PC-9 (cell line): Measurements from ENCODE around the gene DGCR2. TPM values are rescaled to one million over a fixed set of nuclear protein-coding genes. Genes with fewer than 3 reads are reported as not detected.

Experiments used
- BruUV-seq: library from RNA; stranded (reverse); fragments of 400-500 nt; replicated peaks from 2 replicates; lab custom pipeline; 2021; lab: Mats Ljungman, UMichigan
- CTCF ChIA-PET: fragments of 300-600 bp; sonication (Branson Sonifier 250); formaldehyde crosslinking; loops from one replicate; lab custom pipeline; 2022; ENCODE audit warnings: antibody characterized with exemption; lab: Charles Lee
- POLR2A ChIA-PET: fragments of 300-600 bp; sonication (Branson Sonifier 250); formaldehyde crosslinking; loops from one replicate; lab custom pipeline; 2022; ENCODE audit warnings: antibody characterized with exemption; ENCODE audit not compliant: unreplicated experiment; lab: Charles Lee
- DNase-seq, 2 experiments: peaks; one replicate each; pipeline versions ENCODE4 v3.0.0 to v3.0.0-alpha.2; 2015 to 2022; ENCODE audit warnings: mixed read lengths in 1 of 2
- H2AFZ ChIP-seq: fragments of 200-600 bp; sonication (generic); 2 replicates; pipeline ENCODE4 v1.8.1; 2017; ENCODE audit warnings: antibody characterized with exemption
- H3F3A ChIP-seq: fragments of 200-600 bp; sonication (generic); 2 replicates; pipeline ENCODE4 v1.8.1; 2017; ENCODE audit warnings: antibody characterized with exemption, mild to moderate bottlenecking, low read depth; ENCODE audit not compliant: insufficient read depth
- H3K27ac ChIP-seq: fragments of 200-600 bp; sonication (generic); 2 replicates; pipeline ENCODE4 v1.6.1; 2016; ENCODE audit warnings: mixed run types
- H3K27me3 ChIP-seq: fragments of 200-600 bp; sonication (generic); 2 replicates; pipeline ENCODE4 v1.6.1; 2016; ENCODE audit warnings: low read depth, mixed run types; ENCODE audit not compliant: insufficient read depth
- H3K36me3 ChIP-seq: fragments of 200-600 bp; sonication (generic); 2 replicates; pipeline ENCODE4 v1.6.1; 2016; ENCODE audit warnings: low read depth, mixed run types
- H3K4me1 ChIP-seq: fragments of 200-600 bp; sonication (generic); replicated peaks from 2 replicates; pipeline ENCODE4 v1.6.1; 2016; ENCODE audit warnings: mixed run types; ENCODE audit not compliant: insufficient read depth
- H3K4me2 ChIP-seq: fragments of 200-600 bp; sonication (generic); 2 replicates; pipeline ENCODE4 v1.6.1; 2017; ENCODE audit warnings: mixed run types
- H3K4me3 ChIP-seq: fragments of 200-600 bp; sonication (generic); 2 replicates; pipeline ENCODE4 v1.6.1; 2016; ENCODE audit warnings: mixed run types
- H3K79me2 ChIP-seq: fragments of 200-600 bp; sonication (generic); 2 replicates; pipeline ENCODE4 v1.6.1; 2017; ENCODE audit warnings: low read depth, mixed run types
- H3K9me2 ChIP-seq: fragments of 200-600 bp; sonication (generic); 2 replicates; pipeline ENCODE4 v1.8.1; 2017; ENCODE audit warnings: mild to moderate bottlenecking; ENCODE audit not compliant: insufficient read depth
- H3K9me3 ChIP-seq: fragments of 200-600 bp; sonication (generic); 2 replicates; pipeline ENCODE4 v1.8.1; 2016; ENCODE audit warnings: low read depth; ENCODE audit not compliant: insufficient read depth
- H4K20me1 ChIP-seq: fragments of 200-600 bp; sonication (generic); 2 replicates; pipeline ENCODE4 v1.8.1; 2017; ENCODE audit not compliant: insufficient read depth
- CTCF ChIP-seq: fragments of 200-600 bp; sonication (generic); conservative IDR thresholded peaks from 2 replicates; pipeline ENCODE4 v1.6.1; 2017; ENCODE audit warnings: mixed run types, antibody characterized with exemption, mild to moderate bottlenecking, moderate library complexity
- EZH2 ChIP-seq: fragments of 200-600 bp; sonication (generic); IDR thresholded peaks from 2 replicates; pipeline ENCODE4 v1.8.0; 2017; ENCODE audit warnings: antibody characterized with exemption, low read depth
- intact Hi-C: fragments of 100-400 bp; cut with micrococcal nuclease; formaldehyde crosslinking; loops from one replicate; pipeline ENCODE4 v1.10.0; 2022; ENCODE audit not compliant: unreplicated experiment
- total RNA-seq: library from RNA; stranded (reverse); gene quantifications from 2 replicates; pipeline ENCODE4 v1.2.3, GENCODE V29; 2021

Gene DGCR2
- total RNA-seq, 1 experiment from 2014 or later: 37.6 TPM

DNA sequence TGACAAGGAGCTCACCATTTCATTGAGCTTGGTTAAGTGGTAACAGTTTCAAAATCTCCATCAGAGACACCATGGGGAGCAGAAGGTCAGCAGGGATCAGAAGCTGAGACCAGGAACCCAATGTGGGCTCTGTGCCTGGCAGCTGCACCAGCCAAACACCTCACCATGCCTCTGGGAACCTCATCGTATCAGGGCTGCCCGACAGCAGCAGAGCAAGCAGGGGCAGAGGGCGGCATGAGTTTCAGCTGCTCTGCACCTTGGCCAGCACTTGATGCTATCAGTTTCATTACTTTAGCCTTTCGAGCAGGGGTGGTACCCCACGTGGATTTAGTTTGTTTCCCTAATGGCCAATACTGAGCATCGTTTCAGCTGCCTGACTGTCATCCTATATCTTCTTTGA lies 77.8 kb downstream of the DGCR2 start:
- no TSS peak for BruUV-seq

GRCh38 chr22:19043121-19044085 lies 78.8 kb downstream of the DGCR2 start:
- TF ChIP-seq EZH2: no peak
- TF ChIP-seq CTCF: no peak
- H4K20me1 ChIP-seq: no peaks in the 10 kb centered on the region
- no peak overlapping the region for H3K4me3 ChIP-seq
- no peaks in the 10 kb centered on the region for H3K79me2 ChIP-seq
- no peaks in the 10 kb centered on the region for H3F3A ChIP-seq
- H3K27me3 ChIP-seq: no peaks in the 10 kb centered on the region
- no peaks in the 10 kb centered on the region for H3K36me3 ChIP-seq
- no peaks in the 10 kb centered on the region for H3K4me1 ChIP-seq
- POLR2A ChIA-PET: no interaction called here
- CTCF ChIA-PET: no interaction called here
- intact Hi-C loops: no loop called here
- no peak overlapping the region for H2AFZ ChIP-seq
- H3K9me2 ChIP-seq: no peaks in the 10 kb centered on the region
- BruUV-seq: no TSS peak
- no peaks in the 10 kb centered on the region for H3K9me3 ChIP-seq
- no peak overlapping the region for H3K27ac ChIP-seq
- H3K4me2 ChIP-seq: no peak overlapping the region
- DNase-seq: no peak

More for the DNA sequence above, 77.8 kb downstream of the DGCR2 start:
- Histone ChIP-seq H3K36me3 (no peaks in the 10 kb centered on the region), H3K9me3 (no peaks in the 10 kb centered on the region), H3K4me3 (no peak overlapping the region), H3K4me1 (no peaks in the 10 kb centered on the region), H3K79me2 (no peaks in the 10 kb centered on the region), H3K4me2 (no peak overlapping the region), H3K27me3 (no peaks in the 10 kb centered on the region), H4K20me1 (no peaks in the 10 kb centered on the region), H3F3A (no peaks in the 10 kb centered on the region), H2AFZ (no peak overlapping the region), H3K27ac (no peak overlapping the region), H3K9me2 (no peaks in the 10 kb centered on the region)
- no peak for TF ChIP-seq CTCF
- no peak for TF ChIP-seq EZH2
- POLR2A ChIA-PET: no interaction called here
- intact Hi-C loops: no loop called here
- CTCF ChIA-PET: no interaction called here
- no peak for DNase-seq

- no peak for TF ChIP-seq EZH2
- no peak for TF ChIP-seq CTCF
Observed at GRCh38 chr22:19042285-19043120, 79.7 kb downstream of the DGCR2 start.

More at GRCh38 chr22:19042285-19043120, 79.7 kb downstream of the DGCR2 start:
- ChIA-PET POLR2A (no interaction called here), CTCF (no interaction called here)
- no peaks in the 10 kb centered on the region for H3K27me3 ChIP-seq
- H3K9me3 ChIP-seq: no peaks in the 10 kb centered on the region
- no peak overlapping the region for H3K27ac ChIP-seq
- no peaks in the 10 kb centered on the region for H3K9me2 ChIP-seq
- BruUV-seq: no TSS peak
- intact Hi-C loops: no loop called here
- no peak for DNase-seq
- H2AFZ ChIP-seq: no peak overlapping the region
- H3K79me2 ChIP-seq: no peaks in the 10 kb centered on the region
- no peaks in the 10 kb centered on the region for H4K20me1 ChIP-seq
- H3K4me1 ChIP-seq: no peaks in the 10 kb centered on the region
- H3F3A ChIP-seq: no peaks in the 10 kb centered on the region
- H3K4me3 ChIP-seq: no peak overlapping the region
- H3K36me3 ChIP-seq: no peaks in the 10 kb centered on the region
- H3K4me2 ChIP-seq: no peak overlapping the region
